HCT116 (cell line): ENCODE data around the gene CAMK1D.

Experiments
- EZH2 ChIP-seq: fragments of 200-600 bp; sonication (generic); IDR thresholded peaks from 2 replicates; pipeline ENCODE4 v1.6.1; 2017; ENCODE audit warnings: antibody characterized with exemption, mixed run types
- EZH2phosphoT487 ChIP-seq: fragments of 200-600 bp; IDR thresholded peaks from 2 replicates; pipeline ENCODE4 v1.6.1; 2018; ENCODE audit warnings: antibody characterized with exemption, borderline replicate concordance
- POLR2A ChIP-seq: IDR thresholded peaks from 2 replicates; pipeline ENCODE4 v1.7.0; 2011; ENCODE audit warnings: borderline replicate concordance; ENCODE audit not compliant: insufficient read depth, insufficient read length; ENCODE audit errors: extremely low read depth
- RAD21 ChIP-seq: IDR thresholded peaks from 2 replicates; pipeline ENCODE4 v1.6.1; 2012; ENCODE audit warnings: low read depth, mild to moderate bottlenecking
- ZFX ChIP-seq: fragments of 450-650 bp; IDR thresholded peaks from 2 replicates; pipeline ENCODE4 v1.6.1; 2017
- TF ChIP-seq, protein P1 (sequence below): IDR thresholded peaks from 2 replicates; pipeline ENCODE4 v1.6.1; 2011; ENCODE audit warnings: mild to moderate bottlenecking, low read length, moderate library complexity; ENCODE audit not compliant: insufficient replicate concordance; ENCODE audit errors: extremely low read depth
- TF ChIP-seq, protein P2 (sequence below), 3 experiments: fragments of 200-600 bp in 1 of 3; sonication (generic) in 1 of 3; IDR thresholded peaks in 2 of 3; conservative IDR thresholded peaks in 1 of 3; 2 replicates each; pipeline ENCODE4 v1.5.1; 2012 to 2017; ENCODE audit warnings: low read depth in 2 of 3, low read length in 2 of 3, antibody characterized with exemption in 1 of 3, borderline replicate concordance in 1 of 3, control low read depth in 1 of 3, mild to moderate bottlenecking in 1 of 3, mixed read lengths in 1 of 3, mixed run types in 1 of 3, moderate library complexity in 1 of 3; ENCODE audit not compliant: insufficient read depth in 1 of 3

DNA sequence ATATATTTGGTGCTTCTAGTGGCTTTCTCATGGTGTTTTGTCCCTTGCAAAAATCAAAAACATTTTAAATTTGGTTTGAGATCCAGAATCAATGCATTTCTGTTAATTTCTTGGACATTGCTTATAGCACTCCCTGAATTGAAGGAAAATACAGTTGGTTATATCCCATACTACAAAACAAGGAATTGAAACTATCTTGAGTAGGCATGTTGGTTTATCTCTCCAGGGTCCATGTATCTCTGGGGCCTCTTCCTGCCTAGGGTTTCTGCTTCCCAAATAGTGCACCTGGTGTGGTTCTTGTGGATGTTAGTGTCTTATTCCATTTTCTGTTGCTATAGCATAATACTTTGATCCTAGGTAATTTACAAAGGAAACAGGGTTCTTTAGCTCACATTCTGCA lies 212.4 kb downstream of the CAMK1D start:
- TF ChIP-seq ZFX (no peak), RAD21 (no peak), EZH2 (no peak), POLR2A (no peak), EZH2phosphoT487 (no peak)
- TF ChIP-seq, protein P1, sequence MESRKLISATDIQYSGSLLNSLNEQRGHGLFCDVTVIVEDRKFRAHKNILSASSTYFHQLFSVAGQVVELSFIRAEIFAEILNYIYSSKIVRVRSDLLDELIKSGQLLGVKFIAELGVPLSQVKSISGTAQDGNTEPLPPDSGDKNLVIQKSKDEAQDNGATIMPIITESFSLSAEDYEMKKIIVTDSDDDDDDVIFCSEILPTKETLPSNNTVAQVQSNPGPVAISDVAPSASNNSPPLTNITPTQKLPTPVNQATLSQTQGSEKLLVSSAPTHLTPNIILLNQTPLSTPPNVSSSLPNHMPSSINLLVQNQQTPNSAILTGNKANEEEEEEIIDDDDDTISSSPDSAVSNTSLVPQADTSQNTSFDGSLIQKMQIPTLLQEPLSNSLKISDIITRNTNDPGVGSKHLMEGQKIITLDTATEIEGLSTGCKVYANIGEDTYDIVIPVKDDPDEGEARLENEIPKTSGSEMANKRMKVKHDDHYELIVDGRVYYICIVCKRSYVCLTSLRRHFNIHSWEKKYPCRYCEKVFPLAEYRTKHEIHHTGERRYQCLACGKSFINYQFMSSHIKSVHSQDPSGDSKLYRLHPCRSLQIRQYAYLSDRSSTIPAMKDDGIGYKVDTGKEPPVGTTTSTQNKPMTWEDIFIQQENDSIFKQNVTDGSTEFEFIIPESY, result no peak
- TF ChIP-seq, protein P2, sequence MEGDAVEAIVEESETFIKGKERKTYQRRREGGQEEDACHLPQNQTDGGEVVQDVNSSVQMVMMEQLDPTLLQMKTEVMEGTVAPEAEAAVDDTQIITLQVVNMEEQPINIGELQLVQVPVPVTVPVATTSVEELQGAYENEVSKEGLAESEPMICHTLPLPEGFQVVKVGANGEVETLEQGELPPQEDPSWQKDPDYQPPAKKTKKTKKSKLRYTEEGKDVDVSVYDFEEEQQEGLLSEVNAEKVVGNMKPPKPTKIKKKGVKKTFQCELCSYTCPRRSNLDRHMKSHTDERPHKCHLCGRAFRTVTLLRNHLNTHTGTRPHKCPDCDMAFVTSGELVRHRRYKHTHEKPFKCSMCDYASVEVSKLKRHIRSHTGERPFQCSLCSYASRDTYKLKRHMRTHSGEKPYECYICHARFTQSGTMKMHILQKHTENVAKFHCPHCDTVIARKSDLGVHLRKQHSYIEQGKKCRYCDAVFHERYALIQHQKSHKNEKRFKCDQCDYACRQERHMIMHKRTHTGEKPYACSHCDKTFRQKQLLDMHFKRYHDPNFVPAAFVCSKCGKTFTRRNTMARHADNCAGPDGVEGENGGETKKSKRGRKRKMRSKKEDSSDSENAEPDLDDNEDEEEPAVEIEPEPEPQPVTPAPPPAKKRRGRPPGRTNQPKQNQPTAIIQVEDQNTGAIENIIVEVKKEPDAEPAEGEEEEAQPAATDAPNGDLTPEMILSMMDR (IDR thresholded peaks at IDR 0.05 in 2 of 3, conservative IDR thresholded peaks at IDR 0.05 in 1 of 3; ENCODE audit: borderline replicate concordance in 1 of 3, insufficient read depth in 1 of 3, low read depth in 2 of 3, low read length in 2 of 3), result no peak
